A549 (cell line): ENCODE results near the gene TNRC18. TPM values are rescaled to one million over a fixed set of nuclear protein-coding genes. Genes with fewer than 3 reads are reported as not detected.
"Not testable (repeated sequence)": the region's sequence is repeated elsewhere in the genome, so short reads cannot be mapped to it uniquely, and the experiment has no call there.

Source experiments
- ATAC-seq, 2 experiments: fragments of 200-7000 bp in 1 of 2; fragments of >200 bp in 1 of 2; cut with Nextera tagmentation in 1 of 2; cut with Tn5 transposase in 1 of 2; 3 replicates each; pipeline versions ENCODE4 v1.8.0 to v1.9.1; 2018 to 2020; ENCODE audit warnings: mild to moderate bottlenecking in 1 of 2, moderate library complexity in 1 of 2
- CTCF ChIA-PET: fragments of 300-600 bp; sonication (Branson Sonifier 250); formaldehyde crosslinking; extraction: SDS; loops from one replicate; lab custom pipeline; 2021; ENCODE audit warnings: antibody characterized with exemption, inconsistent platforms; lab: Yijun Ruan, JAX
- POLR2A ChIA-PET: fragments of 350-600 bp; formaldehyde crosslinking; extraction: SDS; loops from one replicate; lab custom pipeline; 2021; ENCODE audit warnings: antibody characterized with exemption, inconsistent platforms; lab: Yijun Ruan, JAX
- DNase-seq, 2 experiments: peaks; one replicate each; pipeline versions ENCODE4 v3.0.0 to v3.0.0-alpha.2; 2011 to 2016; ENCODE audit warnings: low read depth in 1 of 2, low spot score in 1 of 2
- FAIRE-seq: peaks from 2 replicates; lab custom pipeline; 2011; peaks lifted over from hg19 to GRCh38; lab: Jason Lieb, UNC
- H3K27ac ChIP-seq, 2 experiments: fragments of >200 bp; sonication (Bioruptor Twin); formaldehyde crosslinking; 3 replicates each; pipeline ENCODE4 v1.5.1; 2016 to 2017
- H3K4me1 ChIP-seq: fragments of >200 bp; sonication (Bioruptor Twin); formaldehyde crosslinking; 3 replicates; pipeline ENCODE4 v1.6.1; 2016
- H3K4me2 ChIP-seq: fragments of >200 bp; sonication (Bioruptor Twin); formaldehyde crosslinking; 3 replicates; pipeline ENCODE4 v1.6.1; 2016
- H3K4me3 ChIP-seq: fragments of >200 bp; sonication (Bioruptor Twin); formaldehyde crosslinking; 3 replicates; pipeline ENCODE4 v1.5.1; 2016
- H3K9me3 ChIP-seq: fragments of >200 bp; sonication (Bioruptor Twin); formaldehyde crosslinking; 3 replicates; pipeline ENCODE4 v1.6.1; 2016
- BCL3 ChIP-seq: fragments of >200 bp; sonication (Bioruptor Twin); formaldehyde crosslinking; IDR thresholded peaks from 3 replicates; pipeline ENCODE4 v1.6.1; 2016
- CBX2 ChIP-seq: fragments of 200-600 bp; sonication (generic); IDR thresholded peaks from 2 replicates; pipeline ENCODE4 v1.6.1; 2016; ENCODE audit warnings: low read depth, mild to moderate bottlenecking, borderline replicate concordance
- E2F6 ChIP-seq: IDR thresholded peaks from 2 replicates; pipeline ENCODE4 v1.6.1; 2012; ENCODE audit warnings: low read depth, borderline replicate concordance
- EHF ChIP-seq: fragments of 250-450 bp; sonication (Bioruptor Pico); IDR thresholded peaks from 2 replicates; pipeline ENCODE4 v1.5.0; 2020; ENCODE audit warnings: mild to moderate bottlenecking
- EHMT2 ChIP-seq: fragments of 200-600 bp; sonication (generic); IDR thresholded peaks from 2 replicates; pipeline ENCODE4 v1.6.1; 2016; ENCODE audit warnings: antibody characterized with exemption, low read depth, mild to moderate bottlenecking, moderate library complexity
- ESRRA ChIP-seq: fragments of 150-350 bp; IDR thresholded peaks from 2 replicates; pipeline ENCODE4 v1.6.1; 2014; ENCODE audit warnings: mild to moderate bottlenecking, low read length, borderline replicate concordance
- FOXS1 ChIP-seq: fragments of 250-450 bp; sonication (Bioruptor Pico); IDR thresholded peaks from 2 replicates; pipeline ENCODE4 v1.5.0; 2020; ENCODE audit warnings: mild to moderate bottlenecking, moderate library complexity
- HES2 ChIP-seq: fragments of >200 bp; sonication (Bioruptor Twin); formaldehyde crosslinking; IDR thresholded peaks from 2 replicates; pipeline ENCODE4 v1.6.1; 2016
- HOXA7 ChIP-seq: fragments of 250-450 bp; sonication (Bioruptor Pico); IDR thresholded peaks from 2 replicates; pipeline ENCODE4 v1.5.0; 2020; ENCODE audit warnings: mild to moderate bottlenecking, moderate library complexity
- JUNB ChIP-seq: fragments of >200 bp; sonication (Bioruptor Twin); formaldehyde crosslinking; IDR thresholded peaks from 2 replicates; pipeline ENCODE4 v1.6.1; 2016
- NR3C1 ChIP-seq: fragments of >200 bp; sonication (Bioruptor Twin); formaldehyde crosslinking; IDR thresholded peaks from 3 replicates; pipeline ENCODE4 v1.6.1; 2017
- POLR2AphosphoS2 ChIP-seq: conservative IDR thresholded peaks from 2 replicates; pipeline ENCODE4 v1.6.1; 2012; ENCODE audit warnings: low read length, improper control_type of control experiment, inconsistent platforms
- RARB ChIP-seq: fragments of 250-450 bp; sonication (Bioruptor Pico); IDR thresholded peaks from 2 replicates; pipeline ENCODE4 v1.8.0; 2021; ENCODE audit warnings: mild to moderate bottlenecking, moderate library complexity
- RCOR1 ChIP-seq: fragments of 150-350 bp; IDR thresholded peaks from 2 replicates; pipeline ENCODE4 v1.6.1; 2014; ENCODE audit warnings: antibody characterized with exemption, low read length, low read depth
- REST ChIP-seq: fragments of 200-600 bp; sonication (generic); IDR thresholded peaks from 2 replicates; pipeline ENCODE4 v1.6.1; 2016; ENCODE audit warnings: antibody characterized with exemption, mild to moderate bottlenecking, moderate library complexity
- TFCP2L1 ChIP-seq: fragments of 250-450 bp; sonication (Bioruptor Pico); IDR thresholded peaks from 2 replicates; pipeline ENCODE4 v1.5.0; 2021; ENCODE audit warnings: mild to moderate bottlenecking
- USF2 ChIP-seq: fragments of 450-650 bp; IDR thresholded peaks from 2 replicates; pipeline ENCODE4 v1.6.1; 2014; ENCODE audit warnings: antibody characterized with exemption
- ZC3H11A ChIP-seq: fragments of 450-650 bp; IDR thresholded peaks from 2 replicates; pipeline ENCODE4 v1.6.1; 2014; ENCODE audit warnings: antibody characterized with exemption, mild to moderate bottlenecking
- ZSCAN20 ChIP-seq: fragments of 250-450 bp; sonication (Bioruptor Pico); IDR thresholded peaks from 2 replicates; pipeline ENCODE4 v1.8.0; 2022; ENCODE audit warnings: mild to moderate bottlenecking, moderate library complexity
- WGBS: methylation state at CpG from one replicate; pipeline ENCODE4 v1.1.6; 2017; ENCODE audit errors: missing lambda C conversion rate; 5-methylcytosine and 5-hydroxymethylcytosine counted together
- polyA plus RNA-seq, 4 experiments: library from polyadenylated mRNA; depleted of rRNA in 3 of 4; stranded (reverse); fragments of >200 nt; fragmentation: RNase III in 1 of 4; extraction: RNeasy Plus Mini Kit Qiagen cat#74134 plus additional on column Dnase treatment in 1 of 4; gene quantifications; 2 replicates in 3 of 4; 3 replicates in 1 of 4; pipeline ENCODE4 v1.2.3, GENCODE V29; 2011 to 2017

Gene TNRC18
- polyA plus RNA-seq, 2 of the 4 experiments (the other 2 are of a cell fraction) = 15.5 to 39.9 TPM

GRCh38 chr7:5295039-5296014 is 128.3 kb downstream of the TNRC18 start:
- Histone ChIP-seq H3K9me3 (no peaks in the 10 kb centered on the region), H3K27ac (no peak overlapping the region), H3K4me3 (no peak overlapping the region), H3K4me1 (no peaks in the 10 kb centered on the region)
- CTCF ChIA-PET = interaction anchor here (0.9 to 1.4 kb wide), 2 partner anchors 10 to 102 kb away, joined by 3 read pairs; no protein-coding TSS in a partner anchor
- no peak for FAIRE-seq
- no peak for DNase-seq
- POLR2A ChIA-PET = no interaction called here
- WGBS = 95% methylated on average over 32 of the region's 33 CpGs
- TF ChIP-seq USF2 (no peak), NR3C1 (no peak), RARB (CRISPR knock-in tag) (no peak), ZSCAN20 (CRISPR knock-in tag) (no peak), BCL3 (no peak), TFCP2L1 (CRISPR knock-in tag) (no peak), CBX2 (no peak), HOXA7 (CRISPR knock-in tag) (no peak), HES2 (no peak), RCOR1 (no peak), POLR2AphosphoS2 (no peak), EHF (no peak), JUNB (no peak)
- TF ChIP-seq, all 56 proteins: peak for 0
- ATAC-seq = no peak
- no peak overlapping the region for H3K4me2 ChIP-seq

GRCh38 chr7:5294169-5294987 is 129.3 kb downstream of the TNRC18 start:
- ATAC-seq (no peak), FAIRE-seq (no peak), DNase-seq (no peak)
- CTCF ChIA-PET = interaction anchor here (0.9 to 1.4 kb wide), 2 partner anchors 9 to 103 kb away, joined by 3 read pairs; no protein-coding TSS in a partner anchor
- 86% methylated on average over 14 of the region's 14 CpGs for WGBS
- no peak overlapping the region for H3K4me2 ChIP-seq
- POLR2A ChIA-PET = no interaction called here
- H3K9me3 ChIP-seq = no peaks in the 10 kb centered on the region
- TF ChIP-seq EHF (no peak), BCL3 (no peak), ESRRA (no peak), E2F6 (no peak), FOXS1 (no peak), EHMT2 (no peak), REST (no peak), ZC3H11A (no peak), CBX2 (no peak)
- H3K4me3 ChIP-seq = no peak overlapping the region
- H3K4me1 ChIP-seq = no peaks in the 10 kb centered on the region
- no peak overlapping the region for H3K27ac ChIP-seq

GRCh38 chr7:5291711-5292335 is 131.8 kb downstream of the TNRC18 start:
- H3K4me2 ChIP-seq, POLR2A ChIA-PET, H3K4me1 ChIP-seq, ATAC-seq, H3K9me3 ChIP-seq, H3K4me3 ChIP-seq, DNase-seq, CTCF ChIA-PET, H3K27ac ChIP-seq, FAIRE-seq: not testable (repeated sequence)
- WGBS = 92% methylated on average over 1 of the region's 15 CpGs
